Measurements from ENCODE around the gene BCL11A. TPM values are rescaled to one million over a fixed set of nuclear protein-coding genes. Genes with fewer than 3 reads are reported as not detected.

Gene BCL11A
- total and polyA plus RNA-seq, 2 experiments from 2014 or later, result 57.5 to 77.6 TPM

DNA sequence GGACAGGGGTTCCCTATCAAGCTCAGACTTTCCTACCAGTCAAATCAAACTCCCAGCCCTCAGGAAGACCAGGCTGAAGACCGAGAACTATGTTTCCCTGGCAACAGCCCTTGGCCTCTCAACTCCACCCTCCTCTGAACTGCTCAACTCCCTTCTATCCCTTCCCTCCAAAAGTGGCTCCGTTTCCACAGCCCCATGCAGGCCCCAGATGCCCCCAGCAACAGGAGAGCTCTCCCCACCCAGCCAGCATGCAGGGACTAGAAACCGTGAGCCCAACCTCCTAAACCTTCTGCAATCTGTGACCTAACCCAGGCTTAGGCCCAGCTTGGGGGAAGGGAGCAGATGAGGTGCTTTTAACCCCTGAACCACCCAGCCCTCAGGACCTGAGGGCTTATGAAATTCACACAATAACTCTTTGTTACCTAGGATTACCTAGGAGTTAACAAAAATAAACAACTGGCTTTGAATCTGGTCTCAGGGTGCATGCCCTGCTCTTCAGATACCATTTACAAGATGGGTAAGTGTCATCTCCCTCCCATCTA lies 87.2 kb downstream of the BCL11A start:
- Histone ChIP-seq H4K20me1 (replicated peaks; ENCODE audit: insufficient read depth) (peaks cover 23% of the 10 kb centered on the region), H3K4me2 (peak overlapping the region; percentile 27), H3K4me3 (no peak overlapping the region), H3K79me2 (replicated peaks; ENCODE audit: insufficient read depth) (peaks cover 75% of the 10 kb centered on the region), H3K4me1 (ENCODE audit: insufficient read depth) (peaks cover 30% of the 10 kb centered on the region), H2AFZ (no peak overlapping the region), H3K9me2 (ENCODE audit: insufficient read depth) (no peaks in the 10 kb centered on the region), H3K27ac (ENCODE audit: low read depth) (no peak overlapping the region), H3K27me3 (ENCODE audit: insufficient read depth) (no peaks in the 10 kb centered on the region), H3K36me3 (ENCODE audit: insufficient read depth) (no peaks in the 10 kb centered on the region), H3F3A (replicated peaks; ENCODE audit: low read depth) (no peaks in the 10 kb centered on the region)
- Mint-ChIP-seq H3K27me3 (ENCODE audit: insufficient read depth, low read depth, poor library complexity) (peaks cover 6% of the 10 kb centered on the region), H3K9me3 (no peaks in the 10 kb centered on the region; the same call in 2 of the 3 replicates), H3K4me1 (peaks cover 50% of the 10 kb centered on the region), H3K36me3 (ENCODE audit: low read depth) (peaks cover 37% of the 10 kb centered on the region), H3K27ac (peak overlapping the region; percentile 75; the same call in 1 of the 2 replicates), H3K4me3 (peak overlapping the region; percentile 24; the same call in 1 of the 3 replicates)
- DNase-seq (ENCODE audit: low spot score), result no peak
- ATAC-seq, result no peak; the same call in 2 of the 3 replicates
- no peak for TF ChIP-seq EZH2 (IDR thresholded peaks at IDR 0.05; ENCODE audit: low read depth, unreplicated experiment)
- TF ChIP-seq NANOG (IDR thresholded peaks at IDR 0.05; ENCODE audit: borderline replicate concordance), result no peak
- TF ChIP-seq STAT1 (IDR thresholded peaks at IDR 0.05; ENCODE audit: unreplicated experiment), result no peak
- TF ChIP-seq ZNF331 (CRISPR knock-in tag; IDR thresholded peaks at IDR 0.05; ENCODE audit: low read depth), result no peak
- TF ChIP-seq CTCF (conservative IDR thresholded peaks at IDR 0.05; ENCODE audit: low read depth in 2 of 2), result no peak
- no peak for TF ChIP-seq EZH2phosphoT487 (IDR thresholded peaks at IDR 0.05; ENCODE audit: unreplicated experiment)
- no peak for TF ChIP-seq POLR2AphosphoS5 (IDR thresholded peaks at IDR 0.05; ENCODE audit: low read depth)
- no peak for TF ChIP-seq JUNB (IDR thresholded peaks at IDR 0.05; ENCODE audit: unreplicated experiment)
- no peak for TF ChIP-seq ETS1 (IDR thresholded peaks at IDR 0.05)

DNA sequence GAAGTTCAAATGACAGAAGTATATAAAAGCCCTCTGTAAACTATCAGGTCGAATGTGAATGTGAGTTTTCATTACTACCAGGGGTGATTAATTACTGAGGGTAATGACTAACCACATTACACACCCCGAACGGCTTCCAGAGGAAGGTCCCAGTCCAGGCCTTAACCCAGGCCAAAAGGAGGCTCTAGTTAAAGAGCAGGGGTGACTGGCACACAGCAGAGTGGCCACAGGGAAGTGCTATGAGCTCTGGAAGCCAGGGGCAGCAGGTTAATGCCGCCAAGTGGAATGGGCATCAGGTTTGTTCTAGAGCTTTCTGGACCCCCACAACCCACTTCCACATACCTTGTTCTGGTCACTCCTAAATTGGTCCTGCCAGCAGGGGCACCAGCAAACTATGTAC lies 87.7 kb downstream of the BCL11A start:
- no peak overlapping the region for H3K4me3 ChIP-seq
- peaks cover 20% of the 10 kb centered on the region for H4K20me1 ChIP-seq (replicated peaks; ENCODE audit: insufficient read depth)
- no peak overlapping the region for H3K4me2 ChIP-seq
- peaks cover 25% of the 10 kb centered on the region for H3K4me1 ChIP-seq (ENCODE audit: insufficient read depth)
- DNase-seq (ENCODE audit: low spot score) (no peak), ATAC-seq (no peak)
- Mint-ChIP-seq H3K27ac (no peak overlapping the region), H3K27me3 (ENCODE audit: insufficient read depth, low read depth, poor library complexity) (peaks cover 6% of the 10 kb centered on the region), H3K4me3 (no peak overlapping the region), H3K9me3 (no peaks in the 10 kb centered on the region; the same call in 2 of the 3 replicates), H3K36me3 (ENCODE audit: low read depth) (peaks cover 38% of the 10 kb centered on the region), H3K4me1 (peaks cover 45% of the 10 kb centered on the region)
- no peaks in the 10 kb centered on the region for H3F3A ChIP-seq (replicated peaks; ENCODE audit: low read depth)
- H2AFZ ChIP-seq, result no peak overlapping the region
- no peaks in the 10 kb centered on the region for H3K9me2 ChIP-seq (ENCODE audit: insufficient read depth)
- no peak overlapping the region for H3K27ac ChIP-seq (ENCODE audit: low read depth)
- peaks cover 70% of the 10 kb centered on the region for H3K79me2 ChIP-seq (replicated peaks; ENCODE audit: insufficient read depth)
- H3K27me3 ChIP-seq (ENCODE audit: insufficient read depth), result no peaks in the 10 kb centered on the region
- TF ChIP-seq REST (IDR thresholded peaks at IDR 0.05; ENCODE audit: unreplicated experiment), result no peak
- no peak for TF ChIP-seq POLR2AphosphoS5 (IDR thresholded peaks at IDR 0.05; ENCODE audit: low read depth)
- no peak for TF ChIP-seq JUNB (IDR thresholded peaks at IDR 0.05; ENCODE audit: unreplicated experiment)
- no peak for TF ChIP-seq ETS1 (IDR thresholded peaks at IDR 0.05)
- H3K36me3 ChIP-seq (ENCODE audit: insufficient read depth), result no peaks in the 10 kb centered on the region

Measured in GM23338 (cell line).